K562 (cell line): Measurements from ENCODE around the gene AP1G1. TPM values are rescaled to one million over a fixed set of nuclear protein-coding genes. Genes with fewer than 3 reads are reported as not detected.

Source experiments
- MEIS2 ChIP-seq: fragments of 450-650 bp; IDR thresholded peaks from 2 replicates; pipeline ENCODE4 v1.6.1; 2014; ENCODE audit warnings: mild to moderate bottlenecking; ENCODE audit not compliant: partially characterized antibody
- MNT ChIP-seq, 2 experiments: fragments of 450-650 bp; conservative IDR thresholded peaks; 2 replicates each; pipeline ENCODE4 v1.6.1; 2017; ENCODE audit warnings: mild to moderate bottlenecking in 2 of 2, moderate library complexity in 2 of 2
- PBX2 ChIP-seq, 2 experiments: IDR thresholded peaks in 1 of 2; conservative IDR thresholded peaks in 1 of 2; 2 replicates each; pipeline ENCODE4 v1.6.1; 2016; ENCODE audit warnings: low read depth in 2 of 2, mild to moderate bottlenecking in 1 of 2, missing compliant biosample characterization in 1 of 2, missing genetic modification characterization in 1 of 2, moderate library complexity in 1 of 2
- PTTG1 ChIP-seq: fragments of 450-650 bp; IDR thresholded peaks from 2 replicates; pipeline ENCODE4 v1.6.1; 2016; ENCODE audit warnings: low read depth, mild to moderate bottlenecking, missing genetic modification characterization, missing compliant biosample characterization
- SAP30 ChIP-seq: fragments of 200-600 bp; sonication (generic); IDR thresholded peaks from 2 replicates; pipeline ENCODE4 v1.6.1; 2012; ENCODE audit warnings: borderline replicate concordance, low read depth, mild to moderate bottlenecking, moderate library complexity, low read length, control low read depth, inconsistent platforms; ENCODE audit not compliant: insufficient read depth, poor library complexity, severe bottlenecking
- SIN3A ChIP-seq, 2 experiments: fragments of 150-350 bp in 1 of 2; IDR thresholded peaks; 2 replicates each; pipeline ENCODE4 v1.6.1; 2011 to 2016; ENCODE audit warnings: borderline replicate concordance in 2 of 2, low read depth in 2 of 2, low read length in 2 of 2, mild to moderate bottlenecking in 2 of 2, moderate library complexity in 2 of 2; ENCODE audit not compliant: control insufficient read depth in 1 of 2
- SIN3B ChIP-seq: fragments of 450-650 bp; IDR thresholded peaks from 2 replicates; pipeline ENCODE4 v1.6.1; 2017; ENCODE audit warnings: low read depth, mild to moderate bottlenecking, moderate library complexity
- SLC30A9 ChIP-seq: fragments of 250-450 bp; sonication (Bioruptor Pico); IDR thresholded peaks from 2 replicates; pipeline ENCODE4 v1.8.0; 2022; ENCODE audit warnings: mild to moderate bottlenecking, moderate library complexity
- ZFP30 ChIP-seq: fragments of 250-450 bp; sonication (Bioruptor Pico); IDR thresholded peaks from 2 replicates; pipeline ENCODE4 v1.8.0; 2022; ENCODE audit warnings: moderate library complexity, mild to moderate bottlenecking, inconsistent platforms, borderline replicate concordance
- polyA plus RNA-seq, 8 experiments: library from polyadenylated mRNA; depleted of rRNA in 4 of 8; stranded (reverse) in 5 of 8; unstranded in 3 of 8; fragments of >200 nt; fragmentation: Nextera tagmentation in 2 of 8; fragmentation: Illumina TruSeq in 1 of 8; extraction: Ambion mirVana in 2 of 8; extraction: Trizol in 1 of 8; gene quantifications; 2 replicates each; pipeline versions ENCODE4 v1.2.1 to v1.2.3, GENCODE V29; 2011 to 2014; ENCODE audit warnings: inconsistent platforms in 1 of 8, missing spikeins in 1 of 8
- total RNA-seq, 7 experiments: library from RNA; depleted of rRNA in 6 of 7; stranded (reverse); fragments of >200 nt in 6 of 7; fragmentation: Illumina TruSeq in 2 of 7; extraction: Trizol in 2 of 7; gene quantifications; 2 replicates each; pipeline versions ENCODE4 v1.2.1 to v1.2.3, GENCODE V29; 2011 to 2021; ENCODE audit warnings: low replicate concordance in 1 of 7
- TF ChIP-seq, protein P1 (sequence below): fragments of 250-450 bp; sonication (Bioruptor Pico); IDR thresholded peaks from 2 replicates; pipeline ENCODE4 v1.4.0; 2020
- TF ChIP-seq, protein P2 (sequence below): fragments of 200-400 bp; formaldehyde crosslinking; IDR thresholded peaks from 2 replicates; pipeline ENCODE4 v1.6.1; 2017; ENCODE audit warnings: mild to moderate bottlenecking, low read depth, low read length, moderate library complexity

Gene AP1G1
- total and polyA plus RNA-seq, 9 of the 15 experiments (the other 6 are each of a cell fraction or from before 2014, with no cell fraction given) = 7.0 to 59.2 (median 42.0) TPM

- peak; percentile 55 for TF ChIP-seq SAP30
- TF ChIP-seq SIN3A (IDR thresholded peaks at IDR 0.05; ENCODE audit: borderline replicate concordance in 2 of 2, control insufficient read depth in 1 of 2, low read depth in 2 of 2, low read length in 2 of 2) = peak in 1 of 2 experiments; percentile 36; a peak in 2 of 4 replicates
- peak; percentile 43 for TF ChIP-seq MEIS2
- no peak for TF ChIP-seq PBX2 (CRISPR knock-in tag; IDR thresholded peaks at IDR 0.05; ENCODE audit: low read depth)
- TF ChIP-seq PBX2 (tag; conservative IDR thresholded peaks at IDR 0.05; ENCODE audit: low read depth) = no peak
- TF ChIP-seq SIN3B = 0 out of 2 replicates have a peak, but pooled peaks have one; percentile 28
- TF ChIP-seq, protein P1, sequence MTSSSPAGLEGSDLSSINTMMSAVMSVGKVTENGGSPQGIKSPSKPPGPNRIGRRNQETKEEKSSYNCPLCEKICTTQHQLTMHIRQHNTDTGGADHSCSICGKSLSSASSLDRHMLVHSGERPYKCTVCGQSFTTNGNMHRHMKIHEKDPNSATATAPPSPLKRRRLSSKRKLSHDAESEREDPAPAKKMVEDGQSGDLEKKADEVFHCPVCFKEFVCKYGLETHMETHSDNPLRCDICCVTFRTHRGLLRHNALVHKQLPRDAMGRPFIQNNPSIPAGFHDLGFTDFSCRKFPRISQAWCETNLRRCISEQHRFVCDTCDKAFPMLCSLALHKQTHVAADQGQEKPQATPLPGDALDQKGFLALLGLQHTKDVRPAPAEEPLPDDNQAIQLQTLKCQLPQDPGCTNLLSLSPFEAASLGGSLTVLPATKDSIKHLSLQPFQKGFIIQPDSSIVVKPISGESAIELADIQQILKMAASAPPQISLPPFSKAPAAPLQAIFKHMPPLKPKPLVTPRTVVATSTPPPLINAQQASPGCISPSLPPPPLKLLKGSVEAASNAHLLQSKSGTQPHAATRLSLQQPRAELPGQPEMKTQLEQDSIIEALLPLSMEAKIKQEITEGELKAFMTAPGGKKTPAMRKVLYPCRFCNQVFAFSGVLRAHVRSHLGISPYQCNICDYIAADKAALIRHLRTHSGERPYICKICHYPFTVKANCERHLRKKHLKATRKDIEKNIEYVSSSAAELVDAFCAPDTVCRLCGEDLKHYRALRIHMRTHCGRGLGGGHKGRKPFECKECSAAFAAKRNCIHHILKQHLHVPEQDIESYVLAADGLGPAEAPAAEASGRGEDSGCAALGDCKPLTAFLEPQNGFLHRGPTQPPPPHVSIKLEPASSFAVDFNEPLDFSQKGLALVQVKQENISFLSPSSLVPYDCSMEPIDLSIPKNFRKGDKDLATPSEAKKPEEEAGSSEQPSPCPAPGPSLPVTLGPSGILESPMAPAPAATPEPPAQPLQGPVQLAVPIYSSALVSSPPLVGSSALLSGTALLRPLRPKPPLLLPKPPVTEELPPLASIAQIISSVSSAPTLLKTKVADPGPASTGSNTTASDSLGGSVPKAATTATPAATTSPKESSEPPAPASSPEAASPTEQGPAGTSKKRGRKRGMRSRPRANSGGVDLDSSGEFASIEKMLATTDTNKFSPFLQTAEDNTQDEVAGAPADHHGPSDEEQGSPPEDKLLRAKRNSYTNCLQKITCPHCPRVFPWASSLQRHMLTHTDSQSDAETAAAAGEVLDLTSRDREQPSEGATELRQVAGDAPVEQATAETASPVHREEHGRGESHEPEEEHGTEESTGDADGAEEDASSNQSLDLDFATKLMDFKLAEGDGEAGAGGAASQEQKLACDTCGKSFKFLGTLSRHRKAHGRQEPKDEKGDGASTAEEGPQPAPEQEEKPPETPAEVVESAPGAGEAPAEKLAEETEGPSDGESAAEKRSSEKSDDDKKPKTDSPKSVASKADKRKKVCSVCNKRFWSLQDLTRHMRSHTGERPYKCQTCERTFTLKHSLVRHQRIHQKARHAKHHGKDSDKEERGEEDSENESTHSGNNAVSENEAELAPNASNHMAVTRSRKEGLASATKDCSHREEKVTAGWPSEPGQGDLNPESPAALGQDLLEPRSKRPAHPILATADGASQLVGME (CRISPR knock-in tag) = no peak
- TF ChIP-seq ZFP30 (CRISPR knock-in tag) = no peak
- no peak for TF ChIP-seq SLC30A9 (CRISPR knock-in tag)
- TF ChIP-seq, protein P2, sequence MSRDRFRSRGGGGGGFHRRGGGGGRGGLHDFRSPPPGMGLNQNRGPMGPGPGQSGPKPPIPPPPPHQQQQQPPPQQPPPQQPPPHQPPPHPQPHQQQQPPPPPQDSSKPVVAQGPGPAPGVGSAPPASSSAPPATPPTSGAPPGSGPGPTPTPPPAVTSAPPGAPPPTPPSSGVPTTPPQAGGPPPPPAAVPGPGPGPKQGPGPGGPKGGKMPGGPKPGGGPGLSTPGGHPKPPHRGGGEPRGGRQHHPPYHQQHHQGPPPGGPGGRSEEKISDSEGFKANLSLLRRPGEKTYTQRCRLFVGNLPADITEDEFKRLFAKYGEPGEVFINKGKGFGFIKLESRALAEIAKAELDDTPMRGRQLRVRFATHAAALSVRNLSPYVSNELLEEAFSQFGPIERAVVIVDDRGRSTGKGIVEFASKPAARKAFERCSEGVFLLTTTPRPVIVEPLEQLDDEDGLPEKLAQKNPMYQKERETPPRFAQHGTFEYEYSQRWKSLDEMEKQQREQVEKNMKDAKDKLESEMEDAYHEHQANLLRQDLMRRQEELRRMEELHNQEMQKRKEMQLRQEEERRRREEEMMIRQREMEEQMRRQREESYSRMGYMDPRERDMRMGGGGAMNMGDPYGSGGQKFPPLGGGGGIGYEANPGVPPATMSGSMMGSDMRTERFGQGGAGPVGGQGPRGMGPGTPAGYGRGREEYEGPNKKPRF = no peak
- no peak for TF ChIP-seq PTTG1 (tag)
- TF ChIP-seq MNT (conservative IDR thresholded peaks at IDR 0.05) = peak in 1 of 2 experiments; percentile 59; a peak in 2 of 4 replicates
These were observed 84.9 kb downstream of the AP1G1 start (continued) for GRCh38 chr16:71723537-71724319.
